Gastrocnemius medialis (tissue), 4 donors: ENCODE data around the gene CARD14. TPM values are rescaled to one million over a fixed set of nuclear protein-coding genes. Genes with fewer than 3 reads are reported as not detected.
A peak's percentile ranks its signal among the peaks of the same experiment; 100 is the strongest.

Source experiments
- ATAC-seq, 2 donors: fragments of 150-250 bp; one replicate each; pipeline ENCODE4 v1.9.1; 2016
- DNase-seq, 2 donors: peaks; one replicate each; pipeline ENCODE4 v3.0.0-alpha.2; 2019
- H3K27ac ChIP-seq, 4 donors: fragments of 200-600 bp; sonication (generic); 1 replicate in 1 of 4; 2 replicates in 3 of 4; pipeline ENCODE4 v1.5.1; 2016 to 2018; ENCODE audit warnings: mild to moderate bottlenecking in 2 of 4, moderate library complexity in 1 of 4
- H3K27me3 ChIP-seq, 3 donors: fragments of 200-600 bp; sonication (generic) in 2 of 3; 1 replicate in 1 of 3; 2 replicates in 2 of 3; pipeline versions ENCODE4 v1.5.1 to v1.6.0; 2016 to 2019; ENCODE audit warnings: mild to moderate bottlenecking in 1 of 3, moderate library complexity in 1 of 3
- H3K36me3 ChIP-seq, 2 donors: fragments of 200-600 bp; sonication (generic) in 1 of 2; one replicate each; pipeline ENCODE4 v1.5.1; 2017 to 2018
- H3K4me1 ChIP-seq, 2 donors: fragments of 200-600 bp; sonication (generic) in 1 of 2; one replicate each; pipeline ENCODE4 v1.5.1; 2016 to 2017; ENCODE audit warnings: mild to moderate bottlenecking in 2 of 2
- H3K4me3 ChIP-seq, 4 donors: fragments of 200-600 bp; sonication (generic) in 3 of 4; 1 replicate in 1 of 4; 2 replicates in 3 of 4; pipeline ENCODE4 v1.5.1; 2016 to 2019; ENCODE audit warnings: mild to moderate bottlenecking in 2 of 4
- H3K9me3 ChIP-seq, 3 donors: fragments of 200-600 bp; sonication (generic) in 2 of 3; 1 replicate in 1 of 3; 2 replicates in 2 of 3; pipeline ENCODE4 v1.5.1; 2016 to 2019
- CTCF ChIP-seq, 5 experiments: fragments of 450-650 bp in 3 of 5; fragments of 200-600 bp in 2 of 5; sonication (generic) in 2 of 5; IDR thresholded peaks in 4 of 5; conservative IDR thresholded peaks in 1 of 5; 1 replicate in 4 of 5; 2 replicates in 1 of 5; pipeline ENCODE4 v1.5.1; 2016 to 2019; ENCODE audit warnings: antibody characterized with exemption in 5 of 5, mild to moderate bottlenecking in 3 of 5, moderate library complexity in 3 of 5
- POLR2A ChIP-seq, 2 donors: fragments of 450-650 bp; IDR thresholded peaks; one replicate each; pipeline ENCODE4 v1.6.1; 2017; ENCODE audit warnings: antibody characterized with exemption in 2 of 2, mild to moderate bottlenecking in 2 of 2, moderate library complexity in 2 of 2
- in situ Hi-C, 4 donors: fragments of 200-750 bp; cut with MboI; loops; one replicate each; pipeline versions ENCODE4 v1.15.0 to v1.8.0; 2017; ENCODE audit warnings: low sequenced_read_pairs in 4 of 4
- intact Hi-C: fragments of 100-400 bp; cut with DNase I; formaldehyde crosslinking; loops from one replicate; pipeline ENCODE4 v1.15.1; 2023; ENCODE audit warnings: low total_unique reads
- total RNA-seq, 4 donors: library from RNA; depleted of rRNA; stranded (reverse); fragments of >200 nt; gene quantifications; one replicate each; pipeline versions ENCODE4 v1.1.0 to v1.2.3, GENCODE V29; 2016

CARD14 gene
- total RNA-seq, 4 donors from 2014 or later = not detected

- Histone ChIP-seq H3K27me3 (no peaks in the 10 kb centered on the region), H3K36me3 (peaks cover 0 to 22% of the 10 kb centered on the region in 2 donors)
These were observed 79.3 kb downstream of the CARD14 start for GRCh38 chr17:80248894-80249710.

GRCh38 chr17:80251966-80252365 is 82.1 kb downstream of the CARD14 start:
- H3K27me3 ChIP-seq = no peaks in the 10 kb centered on the region
- no peak for ATAC-seq
- no peak overlapping the region for H3K4me3 ChIP-seq
- no peak for DNase-seq
- H3K4me1 ChIP-seq = peaks cover 9 to 15% of the 10 kb centered on the region in 2 donors
- peaks cover 0 to 10% of the 10 kb centered on the region in 2 donors for H3K36me3 ChIP-seq
- intact Hi-C loops (no loop called here), in situ Hi-C loops (no loop called here)
- H3K9me3 ChIP-seq = no peaks in the 10 kb centered on the region
- no peak overlapping the region for H3K27ac ChIP-seq
- TF ChIP-seq POLR2A (IDR thresholded peaks at IDR 0.05) (no peak), CTCF (IDR thresholded peaks at IDR 0.05 in 4 of 5, conservative IDR thresholded peaks at IDR 0.05 in 1 of 5) (no peak)

More at GRCh38 chr17:80248894-80249710, 79.3 kb downstream of the CARD14 start:
- in situ Hi-C loops = no loop called here
- H3K27ac ChIP-seq = no peak overlapping the region
- H3K4me3 ChIP-seq = no peak overlapping the region
- ATAC-seq (no peak), DNase-seq (no peak)
- H3K9me3 ChIP-seq = no peaks in the 10 kb centered on the region
- H3K4me1 ChIP-seq = peaks cover 0 to 3% of the 10 kb centered on the region in 2 donors
- TF ChIP-seq POLR2A (IDR thresholded peaks at IDR 0.05) (no peak), CTCF (IDR thresholded peaks at IDR 0.05 in 4 of 5, conservative IDR thresholded peaks at IDR 0.05 in 1 of 5) (no peak)
- intact Hi-C loops = no loop called here

GRCh38 chr17:80252871-80253270 is 83.0 kb downstream of the CARD14 start:
- H3K27me3 ChIP-seq = no peaks in the 10 kb centered on the region
- intact Hi-C loops (no loop called here), in situ Hi-C loops (no loop called here)
- no peaks in the 10 kb centered on the region for H3K9me3 ChIP-seq
- DNase-seq (peak in 1 of 2 donors; percentile 46), ATAC-seq (peak in 1 of 2 donors; percentile 46)
- H3K27ac ChIP-seq = no peak overlapping the region
- H3K4me1 ChIP-seq = peaks cover 9 to 15% of the 10 kb centered on the region in 2 donors
- H3K4me3 ChIP-seq = no peak overlapping the region
- peaks cover 0 to 10% of the 10 kb centered on the region in 2 donors for H3K36me3 ChIP-seq
- TF ChIP-seq POLR2A (IDR thresholded peaks at IDR 0.05) (no peak), CTCF (IDR thresholded peaks at IDR 0.05 in 4 of 5, conservative IDR thresholded peaks at IDR 0.05 in 1 of 5) (peak in 4 of 5 experiments; percentile 34 to 53 (median 46))

GRCh38 chr17:80253631-80254395 is 84.0 kb downstream of the CARD14 start:
- Histone ChIP-seq H3K27ac (peak overlapping the region; percentile 71 to 83 (median 74)), H3K4me3 (no peak overlapping the region), H3K36me3 (peaks cover 0 to 10% of the 10 kb centered on the region in 2 donors), H3K4me1 (peaks cover 13 to 15% of the 10 kb centered on the region in 2 donors), H3K27me3 (no peaks in the 10 kb centered on the region), H3K9me3 (no peaks in the 10 kb centered on the region)
- TF ChIP-seq CTCF (IDR thresholded peaks at IDR 0.05 in 4 of 5, conservative IDR thresholded peaks at IDR 0.05 in 1 of 5) (no peak), POLR2A (IDR thresholded peaks at IDR 0.05) (no peak)
- DNase-seq (no peak), ATAC-seq (no peak)
- intact Hi-C loops (no loop called here), in situ Hi-C loops (no loop called here)
